ENCODE data around the gene PDE11A.

- TF ChIP-seq CTCF (IDR thresholded peaks at IDR 0.05) (no peak), EP300 (IDR thresholded peaks at IDR 0.05) (no peak)
These were observed 101.7 kb downstream of the PDE11A start for GRCh38 chr2:177970670-177971454.

Data from tibial nerve (tissue), 4 donors.